SU-DHL-6 (cell line): Measurements from ENCODE around the gene DPEP1.
"Not testable (repeated sequence)": the region's sequence is repeated elsewhere in the genome, so short reads cannot be mapped to it uniquely, and the experiment has no call there.

ENCODE experiments used
- EZH2phosphoT487 ChIP-seq: fragments of 200-600 bp; sonication (generic), shearing (Covaris generic); conservative IDR thresholded peaks from 2 replicates; pipeline ENCODE4 v1.6.1; 2018; ENCODE audit warnings: mild to moderate bottlenecking, antibody characterized with exemption, low read length, moderate library complexity, mixed read lengths
- TF ChIP-seq, protein P1 (sequence below): fragments of 200-600 bp; sonication (generic); IDR thresholded peaks from one replicate; pipeline ENCODE4 v1.5.1; 2017; ENCODE audit warnings: antibody characterized with exemption, mild to moderate bottlenecking, low read length, moderate library complexity; ENCODE audit not compliant: insufficient read depth, poor library complexity, severe bottlenecking

DNA sequence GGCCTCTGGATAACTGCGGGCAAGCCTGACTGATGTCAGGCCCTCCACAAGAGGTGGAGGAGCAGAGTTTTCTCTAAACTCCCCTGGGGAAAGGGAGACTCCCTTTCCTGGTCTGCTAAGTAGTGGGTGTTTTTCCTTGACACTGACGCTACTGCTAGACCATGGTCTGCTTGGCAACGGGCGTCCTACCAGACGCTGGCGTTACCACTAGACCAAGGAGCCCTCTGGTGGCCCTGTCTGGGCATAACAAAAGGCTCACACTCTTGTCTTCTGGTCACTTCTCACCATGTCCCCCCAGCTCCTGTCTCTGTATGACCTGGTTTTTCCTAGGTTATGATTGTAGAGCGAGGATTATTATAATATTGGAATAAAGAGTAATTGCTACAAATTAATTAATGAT lies 53.6 kb downstream of the DPEP1 start:
- TF ChIP-seq, protein P1, sequence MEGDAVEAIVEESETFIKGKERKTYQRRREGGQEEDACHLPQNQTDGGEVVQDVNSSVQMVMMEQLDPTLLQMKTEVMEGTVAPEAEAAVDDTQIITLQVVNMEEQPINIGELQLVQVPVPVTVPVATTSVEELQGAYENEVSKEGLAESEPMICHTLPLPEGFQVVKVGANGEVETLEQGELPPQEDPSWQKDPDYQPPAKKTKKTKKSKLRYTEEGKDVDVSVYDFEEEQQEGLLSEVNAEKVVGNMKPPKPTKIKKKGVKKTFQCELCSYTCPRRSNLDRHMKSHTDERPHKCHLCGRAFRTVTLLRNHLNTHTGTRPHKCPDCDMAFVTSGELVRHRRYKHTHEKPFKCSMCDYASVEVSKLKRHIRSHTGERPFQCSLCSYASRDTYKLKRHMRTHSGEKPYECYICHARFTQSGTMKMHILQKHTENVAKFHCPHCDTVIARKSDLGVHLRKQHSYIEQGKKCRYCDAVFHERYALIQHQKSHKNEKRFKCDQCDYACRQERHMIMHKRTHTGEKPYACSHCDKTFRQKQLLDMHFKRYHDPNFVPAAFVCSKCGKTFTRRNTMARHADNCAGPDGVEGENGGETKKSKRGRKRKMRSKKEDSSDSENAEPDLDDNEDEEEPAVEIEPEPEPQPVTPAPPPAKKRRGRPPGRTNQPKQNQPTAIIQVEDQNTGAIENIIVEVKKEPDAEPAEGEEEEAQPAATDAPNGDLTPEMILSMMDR, result not testable (repeated sequence)
- not testable (repeated sequence) for TF ChIP-seq EZH2phosphoT487
